Measurements from ENCODE around the gene ZBTB20.
"Not testable (repeated sequence)": the region's sequence is repeated elsewhere in the genome, so short reads cannot be mapped to it uniquely, and the experiment has no call there.

Gene ZBTB20

DNA sequence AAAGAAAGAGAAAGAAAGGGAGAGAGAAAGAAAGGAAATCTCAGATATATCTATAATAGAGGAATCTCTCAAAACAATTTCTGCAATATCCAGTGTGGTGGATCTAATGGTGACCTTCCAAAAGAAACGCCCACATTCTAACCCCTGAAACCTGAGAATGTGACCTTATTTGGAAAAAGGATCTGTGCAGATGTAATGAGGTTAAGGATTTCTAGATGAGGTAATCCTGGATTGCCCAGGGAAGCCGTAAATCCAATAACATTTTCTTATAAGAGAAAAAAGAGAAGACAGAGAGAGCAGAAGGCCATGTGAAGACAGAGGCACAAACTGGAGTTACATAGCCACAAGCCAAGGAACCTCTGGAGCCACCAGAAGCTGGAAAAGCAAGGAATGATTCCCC lies 307.6 kb downstream of the ZBTB20 start:
- no peak for DNase-seq (ENCODE audit: low read depth, low spot score)

DNA sequence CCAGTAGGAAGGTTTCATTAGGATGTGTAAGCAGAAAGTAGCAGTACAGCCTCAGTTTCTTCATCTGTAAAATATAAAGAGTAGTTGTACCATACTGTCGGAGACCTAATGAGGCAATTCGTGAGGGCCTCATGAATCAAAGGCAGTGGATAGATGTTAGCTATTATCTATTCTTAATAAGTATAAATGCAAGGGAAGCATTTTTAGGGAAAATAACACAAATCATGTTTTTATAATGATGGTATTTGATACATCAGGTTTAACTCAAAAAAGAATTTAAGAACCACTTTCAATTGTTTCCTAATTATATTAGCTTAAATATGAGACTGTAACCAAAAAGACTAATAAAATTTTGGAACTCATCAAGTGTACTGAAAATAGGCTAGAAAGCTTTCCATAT lies 309.1 kb downstream of the ZBTB20 start:
- DNase-seq (ENCODE audit: low read depth, low spot score): no peak

GRCh38 chr3:114834175-114834940 lies 312.7 kb downstream of the ZBTB20 start:
- no peak for DNase-seq (ENCODE audit: low read depth, low spot score)

DNA sequence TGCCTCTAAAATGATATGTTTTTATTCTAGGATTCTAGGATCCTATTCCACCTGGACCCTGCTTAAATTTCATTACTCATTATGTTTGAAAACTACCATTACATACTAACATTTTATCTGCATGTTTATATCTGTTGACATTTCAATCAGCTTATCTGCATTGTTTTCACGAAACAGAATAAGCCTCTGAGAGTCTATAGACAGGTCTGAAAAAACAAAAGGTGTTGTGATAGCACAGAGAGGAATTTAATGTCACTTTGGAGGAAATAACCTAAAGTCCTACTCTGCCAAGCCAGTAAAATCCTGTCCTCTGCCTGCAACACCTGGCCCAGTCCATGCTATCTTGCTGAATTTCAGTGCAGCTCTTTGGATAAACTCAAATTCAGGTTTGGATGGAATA lies 315.2 kb downstream of the ZBTB20 start:
- DNase-seq (ENCODE audit: low read depth, low spot score): no peak

- no peak for DNase-seq (ENCODE audit: low read depth, low spot score)
These were observed 316.4 kb downstream of the ZBTB20 start for GRCh38 chr3:114830652-114831051.

GRCh38 chr3:114829783-114830182 lies 317.3 kb downstream of the ZBTB20 start:
- no peak for DNase-seq (ENCODE audit: low read depth, low spot score)

DNA sequence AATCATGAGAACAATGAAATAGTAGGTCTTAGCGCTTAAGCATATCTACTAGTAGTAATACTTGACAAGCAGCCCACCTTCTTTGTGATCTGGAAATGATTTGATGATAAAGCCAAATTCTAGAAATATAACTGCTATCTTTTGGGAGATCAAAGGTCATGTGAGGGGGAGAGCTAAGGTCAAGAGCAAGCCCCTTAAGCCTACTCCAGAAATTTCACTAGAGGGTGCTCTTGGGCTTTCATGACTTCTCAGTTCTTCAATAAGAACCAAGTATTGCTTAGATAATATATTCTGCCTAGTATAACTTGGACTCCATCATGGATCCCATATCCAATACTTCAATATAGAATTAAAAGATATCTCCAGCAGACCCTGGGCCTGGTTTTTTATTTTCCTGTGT lies 319.6 kb downstream of the ZBTB20 start:
- no peak for DNase-seq (ENCODE audit: low read depth, low spot score)

GRCh38 chr3:114824014-114824413 lies 323.1 kb downstream of the ZBTB20 start:
- DNase-seq (ENCODE audit: low read depth, low spot score): no peak

DNA sequence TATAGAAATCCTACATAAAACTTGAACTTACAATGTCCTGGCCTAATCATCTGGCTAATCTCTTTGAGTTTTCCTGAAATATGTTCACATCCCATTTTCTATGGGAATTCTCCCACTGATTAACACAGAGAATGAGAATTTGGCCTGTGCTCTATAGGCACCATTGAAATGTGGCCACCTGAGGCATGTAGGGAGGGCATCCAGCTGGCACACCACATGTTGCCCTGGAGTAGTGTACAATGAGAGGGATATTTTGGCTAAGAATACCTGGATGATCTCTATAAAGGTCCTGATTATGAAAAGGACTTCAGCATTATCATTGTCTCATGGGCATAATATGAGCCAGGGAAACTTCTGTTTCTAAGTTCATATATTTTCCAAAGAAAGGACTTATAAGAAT lies 324.0 kb downstream of the ZBTB20 start:
- DNase-seq (ENCODE audit: low read depth, low spot score): no peak

GRCh38 chr3:114816052-114816451 lies 331.0 kb downstream of the ZBTB20 start:
- DNase-seq (ENCODE audit: low read depth, low spot score): no peak

GRCh38 chr3:114812541-114813238 lies 334.4 kb downstream of the ZBTB20 start:
- DNase-seq (ENCODE audit: low read depth, low spot score): not testable (repeated sequence)

- peak; percentile 60 for DNase-seq (ENCODE audit: low read depth, low spot score)
These were observed 337.2 kb downstream of the ZBTB20 start for GRCh38 chr3:114809668-114810413.

- no peak for DNase-seq (ENCODE audit: low read depth, low spot score)
These were observed 343.0 kb downstream of the ZBTB20 start for GRCh38 chr3:114804099-114804498.

DNA sequence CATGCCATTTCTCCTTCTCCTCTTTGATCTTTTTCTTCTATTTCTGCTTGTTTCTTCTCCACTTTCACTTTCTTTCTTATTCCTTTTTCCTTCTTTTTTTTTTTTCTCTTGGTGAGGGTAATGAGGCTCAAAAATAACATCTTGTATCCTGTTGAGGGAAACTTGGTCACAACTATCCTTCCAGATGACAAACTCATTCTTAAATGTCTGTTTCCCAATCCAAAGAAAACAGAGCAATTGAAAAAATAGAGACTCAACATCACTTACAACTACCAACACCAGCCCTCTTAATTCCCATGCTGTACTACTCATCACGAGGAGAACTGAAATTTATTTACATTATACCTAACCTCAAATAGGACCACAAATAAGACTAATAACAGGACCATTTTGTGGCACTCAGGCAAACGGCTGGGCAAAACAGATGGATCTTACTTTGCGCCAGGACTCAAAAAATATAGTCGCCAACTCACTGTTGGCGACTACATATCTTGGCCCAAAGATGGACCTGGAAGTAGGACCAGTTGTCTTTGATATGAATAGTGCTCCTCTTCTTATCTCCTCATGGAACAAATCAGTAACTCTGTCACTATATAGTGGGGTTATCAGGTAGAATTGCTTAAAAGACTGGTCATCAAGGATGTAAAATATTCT lies 343.9 kb downstream of the ZBTB20 start:
- DNase-seq (ENCODE audit: low read depth, low spot score): no peak

- no peak for DNase-seq (ENCODE audit: low read depth, low spot score)
These were observed 346.6 kb downstream of the ZBTB20 start for GRCh38 chr3:114800272-114801031.

- no peak for DNase-seq (ENCODE audit: low read depth, low spot score)
These were observed 347.3 kb downstream of the ZBTB20 start for GRCh38 chr3:114799816-114800215.

- DNase-seq (ENCODE audit: low read depth, low spot score): no peak
These were observed 350.3 kb downstream of the ZBTB20 start for GRCh38 chr3:114796796-114797195.

GRCh38 chr3:114794894-114795630 lies 352.0 kb downstream of the ZBTB20 start:
- no peak for DNase-seq (ENCODE audit: low read depth, low spot score)

- DNase-seq (ENCODE audit: low read depth, low spot score): no peak
These were observed 354.7 kb downstream of the ZBTB20 start for GRCh38 chr3:114792159-114792918.

DNA sequence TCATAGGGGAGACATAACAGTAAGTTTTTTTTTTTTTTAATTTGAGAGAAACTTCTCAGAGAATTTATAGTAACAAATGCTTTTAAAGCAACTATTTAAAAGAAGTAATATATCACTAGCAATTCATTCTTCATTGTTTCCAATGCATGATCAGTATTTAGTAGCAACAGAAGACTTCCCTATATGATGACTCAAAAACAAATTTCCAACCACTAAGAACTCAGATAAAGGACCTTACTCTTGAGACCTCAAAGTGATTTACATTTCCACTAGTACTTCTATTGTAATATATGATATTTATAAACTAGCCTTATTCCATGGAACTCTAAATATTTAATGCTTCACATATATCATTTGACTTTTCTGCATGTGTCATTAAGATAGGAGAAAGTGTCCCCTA lies 356.3 kb downstream of the ZBTB20 start:
- no peak for DNase-seq (ENCODE audit: low read depth, low spot score)

All from smooth muscle cell of the brain vasculature (primary cell).